ENCODE results near the gene CADM2. TPM values are rescaled to one million over a fixed set of nuclear protein-coding genes. Genes with fewer than 3 reads are reported as not detected.

CADM2 gene
- total RNA-seq, 1 donor = under 0.01 TPM

GRCh38 chr3:85533586-85533985 lies 574.8 kb downstream of the CADM2 start:
- H3K4me3 ChIP-seq (ENCODE audit: low read depth, low read length) = no peak overlapping the region
- DNase-seq (ENCODE audit: low read depth) = no peak
- TF ChIP-seq, protein P1, sequence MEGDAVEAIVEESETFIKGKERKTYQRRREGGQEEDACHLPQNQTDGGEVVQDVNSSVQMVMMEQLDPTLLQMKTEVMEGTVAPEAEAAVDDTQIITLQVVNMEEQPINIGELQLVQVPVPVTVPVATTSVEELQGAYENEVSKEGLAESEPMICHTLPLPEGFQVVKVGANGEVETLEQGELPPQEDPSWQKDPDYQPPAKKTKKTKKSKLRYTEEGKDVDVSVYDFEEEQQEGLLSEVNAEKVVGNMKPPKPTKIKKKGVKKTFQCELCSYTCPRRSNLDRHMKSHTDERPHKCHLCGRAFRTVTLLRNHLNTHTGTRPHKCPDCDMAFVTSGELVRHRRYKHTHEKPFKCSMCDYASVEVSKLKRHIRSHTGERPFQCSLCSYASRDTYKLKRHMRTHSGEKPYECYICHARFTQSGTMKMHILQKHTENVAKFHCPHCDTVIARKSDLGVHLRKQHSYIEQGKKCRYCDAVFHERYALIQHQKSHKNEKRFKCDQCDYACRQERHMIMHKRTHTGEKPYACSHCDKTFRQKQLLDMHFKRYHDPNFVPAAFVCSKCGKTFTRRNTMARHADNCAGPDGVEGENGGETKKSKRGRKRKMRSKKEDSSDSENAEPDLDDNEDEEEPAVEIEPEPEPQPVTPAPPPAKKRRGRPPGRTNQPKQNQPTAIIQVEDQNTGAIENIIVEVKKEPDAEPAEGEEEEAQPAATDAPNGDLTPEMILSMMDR (IDR thresholded peaks at IDR 0.05; ENCODE audit: insufficient read depth, low read depth, low read length) = no peak

GRCh38 chr3:85535517-85535916 lies 576.7 kb downstream of the CADM2 start:
- DNase-seq (ENCODE audit: low read depth) = no peak
- no peak overlapping the region for H3K4me3 ChIP-seq (ENCODE audit: low read depth, low read length)
- TF ChIP-seq, protein P1 (IDR thresholded peaks at IDR 0.05; ENCODE audit: insufficient read depth, low read depth, low read length) = no peak

GRCh38 chr3:85539232-85539631 lies 580.4 kb downstream of the CADM2 start:
- TF ChIP-seq, protein P1 (IDR thresholded peaks at IDR 0.05; ENCODE audit: insufficient read depth, low read depth, low read length) = no peak
- no peak for DNase-seq (ENCODE audit: low read depth)
- no peak overlapping the region for H3K4me3 ChIP-seq (ENCODE audit: low read depth, low read length)

- TF ChIP-seq, protein P1 (IDR thresholded peaks at IDR 0.05; ENCODE audit: insufficient read depth, low read depth, low read length) = no peak
- DNase-seq (ENCODE audit: low read depth) = no peak
- no peak overlapping the region for H3K4me3 ChIP-seq (ENCODE audit: low read depth, low read length)
Measured at GRCh38 chr3:85554153-85554552, 595.4 kb downstream of the CADM2 start.

- peak; percentile 1 for DNase-seq (ENCODE audit: low read depth)
- TF ChIP-seq, protein P1 (IDR thresholded peaks at IDR 0.05; ENCODE audit: insufficient read depth, low read depth, low read length) = no peak
- H3K4me3 ChIP-seq (ENCODE audit: low read depth, low read length) = no peak overlapping the region
Measured at GRCh38 chr3:85560088-85560785, 601.4 kb downstream of the CADM2 start.

DNA sequence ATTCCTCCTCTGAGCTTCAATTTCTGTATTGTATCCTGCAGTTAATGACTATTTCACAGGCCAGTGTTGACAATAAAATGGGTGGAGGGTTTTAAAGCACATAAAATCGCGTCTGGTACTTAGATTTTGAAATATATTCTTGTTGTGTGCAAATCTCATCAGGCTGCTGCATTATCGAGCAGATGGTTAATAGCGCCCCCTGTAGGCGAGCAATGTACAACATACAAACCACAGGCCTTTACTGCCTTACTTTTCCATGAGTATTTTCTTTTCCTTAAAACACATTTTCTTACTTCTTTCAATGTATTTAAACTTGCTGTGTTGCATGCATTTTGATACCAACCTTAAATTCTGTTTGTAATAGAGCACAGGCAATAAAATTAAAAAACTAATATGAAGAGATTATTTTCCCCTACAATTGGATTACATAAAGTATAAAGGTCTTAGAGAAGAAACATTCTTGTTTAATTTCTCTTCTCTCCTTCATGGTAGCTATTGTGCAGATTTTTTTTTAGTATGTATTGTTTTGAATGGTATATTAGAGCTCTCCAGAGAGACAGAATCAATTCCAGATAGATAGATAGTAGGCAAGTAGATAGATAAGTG lies 608.4 kb downstream of the CADM2 start:
- no peak for DNase-seq (ENCODE audit: low read depth)
- TF ChIP-seq, protein P1 (IDR thresholded peaks at IDR 0.05; ENCODE audit: insufficient read depth, low read depth, low read length) = no peak
- no peak overlapping the region for H3K4me3 ChIP-seq (ENCODE audit: low read depth, low read length)

Data from fibroblast of villous mesenchyme (primary cell).